Activated CD4-positive, alpha-beta T cell treated with anti-CD3 and anti-CD28 coated beads, Interleukin-2, amount 10 ng/mL, durations not matched to agents 24 days and 14 days (primary cell): ENCODE measurements around the gene ABCF2. TPM values are rescaled to one million over a fixed set of nuclear protein-coding genes. Genes with fewer than 3 reads are reported as not detected.

Experiments
- DNase-seq: peaks from one replicate; pipeline ENCODE4 v3.0.0; 2022
- H3K27ac Mint-ChIP-seq: one replicate; pipeline ENCODE4 v1.8.0; 2022; ENCODE audit warnings: mild to moderate bottlenecking, mixed read lengths
- H3K27me3 Mint-ChIP-seq: one replicate; pipeline ENCODE4 v1.8.0; 2022; ENCODE audit warnings: mixed read lengths
- H3K36me3 Mint-ChIP-seq: one replicate; pipeline ENCODE4 v1.8.0; 2022; ENCODE audit warnings: low read depth, mild to moderate bottlenecking, mixed read lengths
- H3K4me1 Mint-ChIP-seq: one replicate; pipeline ENCODE4 v1.8.0; 2021; ENCODE audit warnings: mixed read lengths
- H3K4me3 Mint-ChIP-seq: one replicate; pipeline ENCODE4 v1.8.0; 2022; ENCODE audit warnings: mild to moderate bottlenecking, moderate library complexity, mixed read lengths
- H3K9me3 Mint-ChIP-seq: one replicate; pipeline ENCODE4 v1.8.0; 2021; ENCODE audit warnings: mixed read lengths
- intact Hi-C: fragments of 100-400 bp; cut with micrococcal nuclease; formaldehyde crosslinking; loops from one replicate; pipeline ENCODE4 v1.15.1; 2023
- total RNA-seq: library from RNA; stranded (reverse); gene quantifications from 2 replicates; pipeline ENCODE4 v1.2.3, GENCODE V29; 2022

The ABCF2 gene
- total RNA-seq, 1 donor from 2014 or later, result 84.6 TPM

GRCh38 chr7:151195616-151196450 lies 31.2 kb downstream of the ABCF2 start:
- H3K9me3 Mint-ChIP-seq, result no peaks in the 10 kb centered on the region
- intact Hi-C loops, result no loop called here
- no peak for DNase-seq
- no peak overlapping the region for H3K4me3 Mint-ChIP-seq
- H3K27me3 Mint-ChIP-seq, result peaks cover 5% of the 10 kb centered on the region
- H3K27ac Mint-ChIP-seq, result no peak overlapping the region
- H3K36me3 Mint-ChIP-seq, result no peaks in the 10 kb centered on the region
- H3K4me1 Mint-ChIP-seq, result peaks cover 2% of the 10 kb centered on the region

GRCh38 chr7:151194188-151194587 lies 32.8 kb downstream of the ABCF2 start:
- no peak overlapping the region for H3K4me3 Mint-ChIP-seq
- peaks cover 2% of the 10 kb centered on the region for H3K4me1 Mint-ChIP-seq
- no peak for DNase-seq
- peaks cover 8% of the 10 kb centered on the region for H3K27me3 Mint-ChIP-seq
- H3K27ac Mint-ChIP-seq, result no peak overlapping the region
- no peaks in the 10 kb centered on the region for H3K36me3 Mint-ChIP-seq
- H3K9me3 Mint-ChIP-seq, result no peaks in the 10 kb centered on the region
- intact Hi-C loops, result no loop called here

DNA sequence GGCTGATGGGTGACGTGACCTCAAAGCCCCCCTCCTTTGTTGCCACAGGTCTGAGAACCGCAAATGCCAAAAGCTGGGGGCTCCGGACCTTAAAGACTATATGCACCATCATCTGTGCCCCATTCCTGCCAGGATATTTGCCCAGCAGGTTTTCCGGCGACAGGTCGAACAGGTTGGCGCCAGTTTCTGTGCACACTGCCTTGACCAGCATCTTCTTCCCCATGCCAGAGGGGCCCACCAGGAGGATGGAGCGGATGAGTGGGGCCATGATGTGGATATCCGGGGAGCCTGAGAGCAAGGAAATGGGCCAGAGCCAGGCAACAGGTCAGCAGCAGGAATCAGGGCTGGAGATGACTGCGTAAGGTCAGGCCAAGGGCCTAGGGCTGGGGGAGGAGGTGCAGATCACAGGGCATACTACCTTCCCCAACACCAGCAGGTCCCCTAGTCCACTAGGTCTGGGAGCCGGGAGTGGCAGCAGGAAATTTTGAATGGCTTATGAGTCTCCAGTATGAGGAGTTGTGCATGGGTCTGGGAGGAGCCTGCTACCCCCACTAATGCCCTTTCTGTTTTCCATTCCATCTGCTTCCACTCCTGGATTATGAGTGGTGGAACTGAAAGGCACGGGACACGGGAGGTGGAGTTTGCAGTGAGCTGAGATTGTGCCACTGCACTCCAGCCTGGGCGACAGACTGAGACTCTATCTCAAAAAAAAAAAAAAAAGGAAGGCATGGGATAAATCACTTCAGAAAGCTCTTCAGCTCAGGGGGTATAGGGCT lies 33.6 kb downstream of the ABCF2 start:
- Mint-ChIP-seq H3K27ac (no peak overlapping the region), H3K27me3 (peaks cover 10% of the 10 kb centered on the region), H3K4me3 (no peak overlapping the region), H3K9me3 (no peaks in the 10 kb centered on the region), H3K4me1 (peaks cover 2% of the 10 kb centered on the region), H3K36me3 (no peaks in the 10 kb centered on the region)
- no peak for DNase-seq
- intact Hi-C loops, result no loop called here

- H3K27ac Mint-ChIP-seq, result no peak overlapping the region
- no peaks in the 10 kb centered on the region for H3K36me3 Mint-ChIP-seq
- DNase-seq, result no peak
- intact Hi-C loops, result no loop called here
- H3K9me3 Mint-ChIP-seq, result no peaks in the 10 kb centered on the region
- H3K27me3 Mint-ChIP-seq, result peaks cover 13% of the 10 kb centered on the region
- H3K4me3 Mint-ChIP-seq, result no peak overlapping the region
- peaks cover 2% of the 10 kb centered on the region for H3K4me1 Mint-ChIP-seq
Measured at GRCh38 chr7:151192002-151192539, 34.9 kb downstream of the ABCF2 start.

DNA sequence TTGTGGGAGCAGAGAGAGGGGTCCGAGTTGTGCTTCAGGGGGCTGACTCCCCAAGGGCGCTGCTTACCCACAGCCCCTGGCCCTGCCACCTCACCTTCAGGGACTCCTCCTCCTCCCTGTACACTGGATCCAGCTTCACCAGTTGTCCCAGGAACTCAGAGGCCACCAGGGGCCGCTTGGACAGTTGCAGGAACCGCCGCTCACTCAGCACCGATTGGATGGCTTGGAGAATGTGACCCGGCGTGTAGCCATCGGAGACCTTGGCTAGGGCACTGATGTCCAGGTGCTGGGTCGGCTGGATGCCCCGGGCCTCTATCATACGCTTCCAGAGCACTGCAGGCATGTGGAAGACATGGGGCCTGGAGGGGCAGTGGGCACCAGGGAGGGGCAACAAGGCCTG lies 35.5 kb downstream of the ABCF2 start:
- Mint-ChIP-seq H3K27ac (no peak overlapping the region), H3K27me3 (peaks cover 13% of the 10 kb centered on the region), H3K4me3 (no peak overlapping the region), H3K9me3 (no peaks in the 10 kb centered on the region), H3K4me1 (peaks cover 2% of the 10 kb centered on the region), H3K36me3 (no peaks in the 10 kb centered on the region)
- no peak for DNase-seq
- intact Hi-C loops, result no loop called here

DNA sequence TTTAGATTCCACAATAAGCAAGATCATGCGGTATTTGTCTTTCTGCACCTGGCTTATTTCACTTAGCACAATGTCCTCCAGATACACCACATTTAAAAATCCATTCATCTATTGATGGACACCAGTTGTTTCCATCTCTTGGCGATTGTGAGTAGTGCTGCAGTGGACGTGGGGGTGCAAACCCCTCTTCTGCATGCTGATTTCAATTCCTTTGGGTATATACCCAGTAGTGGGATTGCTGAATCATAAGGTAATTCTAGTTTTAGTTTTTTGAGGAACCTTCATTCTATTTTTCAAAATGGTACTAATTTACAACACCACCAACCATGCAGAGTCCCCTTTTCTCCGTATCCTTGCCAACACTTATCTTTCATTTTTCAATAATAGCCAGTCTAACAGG lies 38.0 kb downstream of the ABCF2 start:
- H3K9me3 Mint-ChIP-seq, result no peaks in the 10 kb centered on the region
- peaks cover 7% of the 10 kb centered on the region for H3K27me3 Mint-ChIP-seq
- no peaks in the 10 kb centered on the region for H3K36me3 Mint-ChIP-seq
- intact Hi-C loops, result no loop called here
- no peak for DNase-seq
- no peak overlapping the region for H3K27ac Mint-ChIP-seq
- no peak overlapping the region for H3K4me3 Mint-ChIP-seq
- H3K4me1 Mint-ChIP-seq, result no peaks in the 10 kb centered on the region

DNA sequence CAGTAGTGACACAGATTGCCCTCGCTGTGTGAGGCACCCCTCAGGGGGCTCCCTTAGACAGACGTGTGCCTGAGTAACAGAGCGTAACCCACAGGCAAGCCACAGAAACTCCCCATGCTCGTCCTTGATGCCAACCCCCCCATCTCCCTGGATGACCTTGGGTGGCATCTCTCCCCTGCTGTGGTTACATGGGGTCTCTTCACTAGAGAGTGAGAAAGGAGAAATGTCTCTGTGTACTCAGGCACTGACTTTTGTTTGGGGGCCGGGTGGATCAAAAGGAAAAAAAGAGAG lies 38.8 kb downstream of the ABCF2 start:
- Mint-ChIP-seq H3K4me3 (no peak overlapping the region), H3K9me3 (no peaks in the 10 kb centered on the region)

DNA sequence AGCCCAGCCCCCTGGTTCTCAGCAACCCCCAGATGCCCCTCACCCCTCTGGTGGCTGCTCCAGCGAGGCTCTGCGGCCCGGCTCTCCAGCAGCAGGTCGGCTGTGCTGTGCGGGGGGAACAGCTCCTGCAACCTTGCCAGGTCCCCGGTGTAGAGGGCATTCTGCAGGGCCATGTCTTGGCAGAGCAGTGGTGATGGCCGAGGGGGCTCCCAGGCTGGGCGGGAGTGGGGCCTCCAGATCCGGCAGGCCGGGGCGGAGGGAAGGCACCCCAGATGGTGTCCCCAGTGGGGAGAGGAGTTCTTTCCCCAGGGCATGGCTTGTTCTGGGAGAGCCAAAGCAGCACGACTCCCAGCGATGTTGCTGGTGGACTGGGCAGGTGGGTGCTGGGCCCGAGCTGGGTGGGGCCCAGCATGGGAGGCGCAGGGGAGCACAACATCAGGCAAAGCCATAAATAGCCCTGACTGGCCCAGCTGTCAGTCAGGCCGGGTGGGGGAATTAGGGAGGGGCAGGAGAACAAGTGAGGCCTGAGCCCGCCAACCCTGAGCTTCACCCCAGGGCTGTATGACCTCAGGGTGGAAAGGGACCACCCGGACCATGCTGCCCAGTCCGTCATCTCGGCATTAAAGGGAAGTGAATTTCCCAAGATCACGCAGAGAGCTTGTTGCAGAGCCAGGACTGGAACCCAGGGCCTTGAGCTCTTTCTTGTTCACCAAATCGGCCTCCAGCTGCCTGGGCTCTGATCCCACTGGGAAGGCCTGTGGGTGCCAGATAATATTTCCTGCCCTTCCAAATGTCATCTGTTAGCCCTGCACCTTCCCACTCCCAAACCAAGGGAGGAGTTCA lies 39.4 kb downstream of the ABCF2 start:
- Mint-ChIP-seq H3K27ac (no peak overlapping the region), H3K4me1 (no peaks in the 10 kb centered on the region), H3K9me3 (no peaks in the 10 kb centered on the region), H3K36me3 (no peaks in the 10 kb centered on the region), H3K4me3 (no peak overlapping the region), H3K27me3 (peaks cover 7% of the 10 kb centered on the region)
- no peak for DNase-seq
- intact Hi-C loops, result no loop called here

More for the DNA sequence above, 38.8 kb downstream of the ABCF2 start:
- Mint-ChIP-seq H3K36me3 (no peaks in the 10 kb centered on the region), H3K27ac (no peak overlapping the region), H3K27me3 (peaks cover 7% of the 10 kb centered on the region), H3K4me1 (no peaks in the 10 kb centered on the region)
- no peak for DNase-seq
- intact Hi-C loops, result no loop called here

- Mint-ChIP-seq H3K4me3 (no peak within 1 kb of the TSS), H3K27me3 (peaks cover 9% of the 10 kb centered on the region), H3K9me3 (no peaks in the 10 kb centered on the region), H3K36me3 (no peaks in the 10 kb centered on the region), H3K27ac (no peak within 1 kb of the TSS), H3K4me1 (no peaks in the 10 kb centered on the region)
- intact Hi-C loops, result no loop called here
- DNase-seq, result no peak
Measured at GRCh38 chr7:151186640-151187408, 40.2 kb downstream of the ABCF2 start, which contains the start of gene ASB10. Gene ASB10, minus strand, starts transcription at chr7:151187250. Its CDS starts 120 bp downstream, at chr7:151187130.

- no peak for DNase-seq
- no peaks in the 10 kb centered on the region for H3K9me3 Mint-ChIP-seq
- intact Hi-C loops, result no loop called here
- no peak overlapping the region for H3K4me3 Mint-ChIP-seq
- H3K27ac Mint-ChIP-seq, result no peak overlapping the region
- H3K27me3 Mint-ChIP-seq, result peaks cover 9% of the 10 kb centered on the region
- no peaks in the 10 kb centered on the region for H3K36me3 Mint-ChIP-seq
- no peaks in the 10 kb centered on the region for H3K4me1 Mint-ChIP-seq
Measured at GRCh38 chr7:151185762-151186639, 41.0 kb downstream of the ABCF2 start.

GRCh38 chr7:151181011-151181431 lies 46.0 kb downstream of the ABCF2 start:
- H3K9me3 Mint-ChIP-seq, result no peaks in the 10 kb centered on the region

DNA sequence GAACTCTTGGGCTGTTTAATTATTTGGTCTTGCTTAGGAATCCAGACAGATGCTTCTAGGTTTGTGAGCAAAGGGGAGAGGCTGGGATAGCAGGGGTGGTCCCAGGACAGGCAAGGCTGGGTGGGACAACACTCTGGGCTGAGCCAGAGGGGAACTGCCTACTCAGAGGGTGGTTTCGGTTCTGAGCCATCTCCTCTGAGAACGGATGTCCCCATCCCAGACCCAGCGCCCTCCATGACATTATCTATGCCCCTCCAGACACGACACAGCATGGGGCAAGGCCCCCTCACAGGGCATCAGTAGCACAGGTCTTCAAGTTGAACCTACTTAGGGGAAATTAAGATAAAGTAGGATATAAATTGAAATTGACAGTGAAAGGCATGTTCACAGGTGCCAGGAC lies 47.1 kb downstream of the ABCF2 start:
- DNase-seq, result no peak
- Mint-ChIP-seq H3K27me3 (peaks cover 14% of the 10 kb centered on the region), H3K36me3 (no peaks in the 10 kb centered on the region), H3K27ac (no peak overlapping the region), H3K9me3 (no peaks in the 10 kb centered on the region), H3K4me1 (no peaks in the 10 kb centered on the region), H3K4me3 (no peak overlapping the region)
- intact Hi-C loops, result no loop called here

More at GRCh38 chr7:151181011-151181431, 46.0 kb downstream of the ABCF2 start:
- no peaks in the 10 kb centered on the region for H3K4me1 Mint-ChIP-seq
- peaks cover 14% of the 10 kb centered on the region for H3K27me3 Mint-ChIP-seq
- no peak for DNase-seq
- no peak overlapping the region for H3K27ac Mint-ChIP-seq
- intact Hi-C loops, result no loop called here
- H3K4me3 Mint-ChIP-seq, result no peak overlapping the region
- H3K36me3 Mint-ChIP-seq, result no peaks in the 10 kb centered on the region
